Inferior parietal cortex (tissue), 1 donor: Measurements from ENCODE around the gene ENDOD1.
"Not testable (repeated sequence)": the region's sequence is repeated elsewhere in the genome, so short reads cannot be mapped to it uniquely, and the experiment has no call there.

ENCODE experiments used
- DNase-seq: peaks from one replicate; pipeline ENCODE4 v3.0.0-alpha.2; 2016; ENCODE audit errors: extremely low spot score

ENDOD1 gene

DNA sequence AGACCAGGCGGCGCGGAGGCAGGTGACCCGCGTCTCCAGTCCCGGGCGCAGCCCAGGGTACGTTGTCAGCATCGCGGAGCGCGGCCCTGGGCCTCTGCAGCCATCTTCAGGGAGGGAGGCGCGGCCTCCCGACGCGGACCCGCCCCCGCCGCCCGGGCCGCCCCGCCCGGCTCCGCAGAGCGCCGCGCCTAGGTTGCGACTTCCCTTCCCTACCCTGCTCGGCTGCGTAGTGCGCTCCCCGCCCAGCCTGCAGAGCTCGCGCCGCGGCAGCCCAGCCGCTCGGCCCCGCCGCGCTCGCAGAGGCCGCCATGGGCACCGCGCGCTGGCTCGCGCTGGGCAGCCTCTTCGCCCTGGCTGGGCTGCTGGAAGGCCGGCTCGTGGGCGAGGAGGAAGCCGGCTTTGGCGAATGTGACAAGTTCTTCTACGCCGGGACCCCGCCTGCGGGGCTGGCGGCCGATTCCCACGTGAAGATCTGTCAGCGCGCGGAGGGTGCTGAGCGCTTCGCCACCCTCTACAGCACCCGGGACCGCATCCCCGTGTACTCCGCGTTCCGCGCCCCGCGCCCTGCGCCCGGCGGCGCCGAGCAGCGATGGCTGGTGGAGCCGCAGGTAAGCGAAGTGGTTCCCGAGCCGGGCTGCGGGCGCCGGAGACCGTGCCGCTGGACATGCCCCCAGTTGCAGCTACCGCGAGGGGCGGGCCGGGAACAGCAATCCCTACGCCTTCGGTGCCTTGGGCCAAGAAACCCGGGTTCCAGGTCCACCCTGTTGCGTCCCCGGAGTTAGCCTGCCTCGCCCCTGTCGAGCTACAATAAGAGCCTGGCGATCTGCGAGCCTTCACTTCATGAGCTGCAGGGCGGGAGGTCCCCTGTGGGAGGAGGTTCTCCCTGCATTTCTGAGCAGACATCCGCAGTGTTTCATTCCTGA, at the start of gene ENDOD1:
ENDOD1 (plus strand) TSS at position 227 of the 923 bp plus-strand sequence; CDS start at position 309, 82 bp downstream.
- peak; percentile 74 for DNase-seq

- DNase-seq = no peak
Observed at GRCh38 chr11:95042239-95042638, 47.4 kb upstream of the ENDOD1 start.

DNA sequence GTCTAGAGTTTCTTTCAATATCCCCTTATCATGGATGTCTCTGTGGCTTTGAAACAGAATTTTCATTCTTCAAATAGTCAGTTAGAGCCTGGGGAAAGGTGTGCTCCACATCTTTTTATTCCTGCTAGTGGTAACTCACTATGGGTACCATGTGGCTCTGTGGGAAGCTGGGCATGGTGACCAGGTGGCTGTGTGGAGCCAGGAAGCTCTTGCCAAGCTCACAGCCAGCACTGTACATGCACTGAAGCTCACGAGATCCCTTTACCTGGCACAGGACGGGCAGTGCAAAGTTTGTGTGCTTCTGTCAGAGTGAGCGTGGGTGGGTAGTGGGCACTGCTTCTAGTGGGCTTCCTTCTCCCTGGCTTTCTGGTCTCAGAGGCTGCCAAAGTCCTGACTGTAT, 46.7 kb upstream of the ENDOD1 start:
- no peak for DNase-seq

DNA sequence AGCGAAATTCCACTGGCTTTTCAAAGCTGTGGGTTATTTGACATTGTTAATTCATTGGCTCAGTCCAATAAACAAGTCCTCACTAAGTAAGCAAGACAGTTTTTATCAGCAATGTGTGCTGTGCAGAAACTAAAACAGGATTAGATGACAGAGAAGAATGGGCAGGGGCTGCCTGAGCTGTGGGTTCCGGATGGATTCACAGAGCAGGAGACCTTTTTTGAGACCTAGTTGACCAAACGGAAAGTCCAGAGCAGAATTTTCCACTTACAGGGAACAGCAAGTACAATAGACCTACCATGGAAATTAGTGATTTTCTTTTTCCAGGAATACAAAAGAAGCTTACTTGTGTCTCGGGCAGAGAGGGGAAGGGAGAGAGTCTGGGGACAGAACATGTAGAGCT, 45.6 kb upstream of the ENDOD1 start:
- DNase-seq = no peak

GRCh38 chr11:95045812-95046211, 43.8 kb upstream of the ENDOD1 start:
- no peak for DNase-seq

DNA sequence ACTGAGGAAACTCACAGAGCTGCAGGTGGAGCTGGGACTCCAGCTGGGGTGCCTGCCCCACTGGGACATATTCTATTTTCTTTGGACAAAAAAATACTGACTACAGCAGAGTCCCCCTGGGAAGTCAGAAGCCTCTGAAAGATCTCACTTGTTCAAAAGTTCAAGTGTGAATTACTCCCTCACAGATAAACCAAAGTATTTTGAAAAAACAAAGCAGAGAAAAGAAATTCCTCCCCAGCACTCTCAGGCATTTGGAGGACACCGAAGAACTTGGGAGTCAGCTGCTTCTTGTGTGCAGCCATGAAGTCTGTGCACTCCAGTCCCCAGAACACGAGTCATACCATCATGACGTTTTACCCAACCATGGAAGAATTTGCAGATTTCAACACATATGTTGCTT, 40.5 kb upstream of the ENDOD1 start, which contains the start of gene KDM4F:
KDM4F (plus strand) TSS at position 301 of the 400 bp plus-strand sequence.
- DNase-seq = not testable (repeated sequence)

- DNase-seq = no peak
Observed at GRCh38 chr11:95050595-95051202, 38.9 kb upstream of the ENDOD1 start.

DNA sequence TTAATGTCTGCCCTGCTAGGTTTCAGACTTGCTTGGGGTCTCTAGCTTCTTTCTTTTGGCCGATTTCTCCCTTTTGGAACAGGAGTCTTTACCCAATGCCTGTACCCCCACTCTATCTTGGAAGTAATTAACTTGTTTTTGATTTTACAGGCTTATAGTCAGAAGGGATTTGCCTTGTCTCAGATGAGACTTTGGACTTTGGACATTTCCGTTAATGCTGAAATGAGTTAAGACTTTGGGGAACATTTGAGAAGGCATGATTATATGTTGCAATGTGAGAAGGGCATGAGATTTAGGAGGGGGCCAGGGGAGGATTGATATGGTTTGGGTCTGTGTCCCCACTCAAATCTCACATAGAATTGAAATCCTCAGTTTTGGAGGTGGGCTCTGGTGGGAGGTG, 35.3 kb upstream of the ENDOD1 start:
- DNase-seq = no peak

DNA sequence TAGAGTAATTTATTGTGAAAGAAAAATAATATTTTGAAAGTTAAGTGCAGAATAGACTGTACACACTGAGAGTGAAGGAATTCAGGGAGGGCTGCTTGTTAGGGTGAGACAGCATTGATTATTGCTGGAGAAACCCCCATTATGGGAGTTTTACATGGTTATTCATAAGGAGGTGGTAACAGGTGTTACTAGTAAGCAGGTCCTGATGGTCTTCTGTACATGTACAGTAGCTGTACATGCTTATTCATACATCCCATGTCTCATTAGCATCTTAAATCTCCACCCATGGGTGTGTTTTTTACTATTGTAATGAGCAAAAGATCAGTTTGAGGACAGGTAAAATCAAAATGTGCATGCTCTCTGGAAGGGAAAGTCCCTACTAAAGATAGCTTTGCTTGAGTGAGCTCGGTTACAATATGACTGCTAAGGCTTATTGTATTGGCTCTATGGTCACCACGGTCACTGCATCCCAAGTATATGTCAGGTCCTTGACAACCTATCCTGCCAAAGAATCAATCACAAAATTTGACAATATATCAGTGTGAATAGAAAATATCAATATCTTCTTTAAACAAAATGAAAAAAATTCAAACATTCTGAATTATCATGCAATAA, 34.3 kb upstream of the ENDOD1 start:
- DNase-seq = no peak

GRCh38 chr11:95057959-95058358, 31.7 kb upstream of the ENDOD1 start:
- DNase-seq = no peak

GRCh38 chr11:95058621-95059020, 31.0 kb upstream of the ENDOD1 start:
- DNase-seq = no peak

DNA sequence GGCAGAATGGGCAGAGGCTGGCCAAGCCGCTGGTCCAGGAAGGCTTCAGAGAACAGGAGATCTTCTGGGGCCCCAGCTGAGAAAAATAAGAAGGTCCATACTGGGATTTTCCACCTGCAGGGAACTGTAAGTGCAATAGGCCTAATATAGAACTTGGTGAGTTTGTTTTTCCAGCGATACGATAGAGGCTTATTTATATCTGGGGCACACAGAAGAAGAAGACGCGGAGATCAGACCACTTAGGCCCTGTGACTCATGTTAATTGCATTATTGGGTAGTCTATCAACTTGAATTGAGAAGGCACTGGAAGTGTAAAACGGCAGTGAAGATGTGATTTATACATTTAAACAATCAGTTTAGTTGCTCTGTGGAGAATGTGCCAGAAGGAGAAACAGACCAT, 30.6 kb upstream of the ENDOD1 start:
- DNase-seq = no peak

DNA sequence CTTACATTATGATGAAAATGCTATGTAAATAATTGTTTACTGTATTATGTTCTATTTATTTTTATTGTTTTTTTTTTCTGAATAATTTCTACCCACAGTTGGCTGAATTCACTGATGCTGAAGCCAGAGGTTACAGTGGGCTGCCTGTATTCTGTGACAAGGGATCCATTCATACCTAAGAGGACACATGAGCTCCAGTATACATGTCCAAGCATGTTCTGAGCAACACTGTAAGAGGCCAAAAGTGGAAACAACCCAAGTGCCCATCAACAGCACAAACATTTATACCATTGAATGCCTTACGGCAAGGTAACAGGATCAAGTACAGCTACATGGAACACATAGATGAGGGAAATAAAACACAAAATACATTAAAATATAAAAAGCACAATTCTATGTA, 24.3 kb upstream of the ENDOD1 start:
- DNase-seq = no peak

- DNase-seq = no peak
Observed at GRCh38 chr11:95066716-95067038, 23.0 kb upstream of the ENDOD1 start, which contains the start of gene SRSF8. Gene SRSF8 (plus strand): TSS chr11:95066919. CDS start chr11:95067227, 308 bp downstream.

- peak; percentile 81 for DNase-seq
Observed at GRCh38 chr11:95067039-95067840, 22.4 kb upstream of the ENDOD1 start.

DNA sequence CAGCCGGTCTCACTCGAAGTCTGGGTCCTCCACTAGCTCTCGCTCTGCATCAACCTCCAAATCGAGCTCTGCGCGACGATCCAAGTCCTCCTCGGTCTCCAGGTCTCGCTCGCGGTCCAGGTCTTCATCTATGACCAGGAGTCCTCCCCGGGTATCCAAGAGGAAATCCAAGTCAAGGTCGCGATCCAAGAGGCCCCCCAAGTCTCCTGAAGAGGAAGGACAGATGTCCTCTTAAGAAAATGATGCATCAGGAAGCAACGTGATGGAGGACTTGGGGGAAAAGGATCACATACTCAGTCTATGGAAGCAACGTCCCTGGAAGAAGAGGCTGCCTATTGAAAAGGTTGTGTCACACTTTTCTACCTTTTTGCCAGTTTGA, 21.8 kb upstream of the ENDOD1 start:
- DNase-seq = peak; percentile 74

DNA sequence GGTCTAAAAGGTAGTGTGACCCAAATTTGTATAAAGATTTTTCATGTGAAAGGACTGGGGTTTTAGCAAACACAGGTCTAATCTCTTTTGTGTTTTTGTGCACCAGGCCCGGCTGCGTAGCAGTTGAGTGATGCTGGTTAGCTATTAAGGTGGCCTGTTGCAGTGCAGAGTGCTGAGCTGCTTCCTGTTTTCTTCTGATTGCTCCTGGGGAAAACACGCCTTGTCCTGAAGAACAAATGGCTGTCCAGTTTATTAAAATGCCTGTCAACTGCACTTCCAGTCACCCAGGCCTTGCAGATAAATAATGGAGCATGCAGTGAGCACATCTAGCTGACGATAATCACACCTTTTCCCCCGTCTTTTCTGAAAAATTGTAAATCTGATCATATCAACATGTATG, 21.1 kb upstream of the ENDOD1 start:
- DNase-seq = peak; percentile 86

DNA sequence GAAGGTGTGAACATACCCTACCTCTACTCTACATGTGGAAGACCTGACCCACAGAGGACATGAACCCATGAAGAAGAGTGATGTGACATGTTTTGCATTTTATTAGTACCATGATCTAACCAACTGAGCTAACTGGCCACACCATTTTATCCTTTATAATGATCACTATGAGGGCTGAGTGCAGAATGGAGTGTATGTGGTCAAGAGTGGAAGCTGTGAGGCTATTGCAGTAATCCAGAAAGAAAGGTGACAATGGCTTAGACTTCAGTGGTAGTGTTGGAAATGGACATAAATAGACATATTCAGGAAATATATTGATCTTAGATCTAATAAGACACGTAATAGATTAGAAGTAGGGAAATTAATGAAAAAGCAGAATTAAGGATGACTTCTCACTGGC, 19.2 kb upstream of the ENDOD1 start:
- DNase-seq = no peak

DNA sequence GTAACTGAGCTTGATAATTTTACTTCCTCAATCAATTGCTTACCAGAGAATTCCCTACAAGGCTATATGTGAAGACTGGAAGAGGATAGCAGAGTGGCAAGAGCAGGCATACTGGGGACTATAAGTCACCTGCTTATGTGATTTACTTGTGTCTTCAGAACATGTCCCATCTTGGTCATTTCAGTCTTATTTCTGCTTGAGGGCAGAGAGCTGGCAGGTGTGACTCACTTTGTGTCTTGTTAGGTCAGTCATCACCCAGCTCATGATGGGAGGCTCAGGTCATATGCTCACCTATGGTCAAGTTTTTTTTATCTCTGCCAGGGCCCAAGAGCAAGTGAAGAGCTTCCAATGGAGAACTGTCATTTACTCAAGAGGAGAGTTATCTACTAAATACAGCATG, 16.7 kb upstream of the ENDOD1 start:
- DNase-seq = no peak

DNA sequence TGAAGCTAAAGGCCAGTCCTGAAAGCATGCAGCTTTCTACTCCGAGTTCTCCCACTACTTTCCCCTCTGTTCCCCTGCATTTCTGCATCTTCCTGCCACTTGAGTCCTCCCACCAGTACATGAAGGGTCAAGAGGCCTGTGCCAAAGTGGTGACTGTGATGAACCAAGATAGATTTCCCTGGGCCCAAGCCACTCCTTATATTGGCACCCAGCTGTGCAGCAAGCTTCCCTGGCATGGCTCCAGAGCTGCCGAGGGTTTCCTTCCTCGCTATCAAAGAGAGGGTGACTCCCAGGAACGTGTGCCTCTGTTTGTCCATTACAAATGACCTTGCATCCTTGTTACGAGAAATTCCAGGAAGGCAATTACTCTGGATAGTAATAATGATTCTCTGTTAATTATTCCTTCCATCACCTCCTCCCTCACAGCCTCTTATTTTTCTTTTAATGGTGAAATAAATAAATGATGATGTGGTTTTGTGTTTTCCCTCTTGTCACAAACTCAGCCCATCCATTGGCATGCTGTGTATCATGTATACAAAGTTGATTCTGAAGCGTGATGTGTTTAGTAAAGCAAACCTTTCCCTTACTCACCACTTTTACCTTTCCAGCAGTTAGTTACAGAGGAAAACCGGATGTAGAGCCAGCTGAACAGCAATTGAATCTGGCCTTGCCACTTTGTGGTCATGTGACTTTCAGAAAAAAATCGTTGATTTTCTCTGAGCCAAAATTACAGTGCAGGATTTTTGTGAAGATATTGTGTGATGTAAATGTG, 14.7 kb upstream of the ENDOD1 start:
- no peak for DNase-seq

DNA sequence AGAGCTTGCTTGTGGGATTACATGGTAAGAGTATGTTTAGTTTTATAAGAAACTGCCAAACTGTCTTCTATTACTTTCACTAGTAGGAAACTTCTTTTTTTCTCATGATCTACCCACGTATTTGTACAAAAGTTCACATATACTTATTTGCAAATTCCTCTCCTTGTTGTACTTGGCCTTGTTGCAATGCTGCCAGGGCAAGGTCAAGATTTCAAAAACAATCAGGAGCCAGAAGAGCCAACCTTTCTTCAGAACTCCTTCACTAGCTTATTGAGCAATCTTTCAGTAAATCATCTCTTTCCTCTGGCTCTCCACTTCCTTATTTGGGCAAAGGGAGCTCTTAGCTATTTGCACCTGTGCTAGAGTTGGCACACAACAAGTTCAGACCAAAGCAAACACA, 13.2 kb upstream of the ENDOD1 start:
- DNase-seq = no peak
